ENCODE data around the gene ATG5. TPM values are rescaled to one million over a fixed set of nuclear protein-coding genes. Genes with fewer than 3 reads are reported as not detected.

ATG5 gene
- total RNA-seq, 1 experiment from 2014 or later: 51.4 TPM

GRCh38 chr6:106192824-106193223 lies 132.7 kb downstream of the ATG5 start:
- Histone ChIP-seq H3K27me3 (ENCODE audit: control insufficient read depth, insufficient read depth, low read length) (no peaks in the 10 kb centered on the region), H3K4me1 (ENCODE audit: control insufficient read depth, insufficient read depth, low read length) (no peaks in the 10 kb centered on the region), H3K27ac (ENCODE audit: low read length) (no peak overlapping the region), H3K4me3 (ENCODE audit: low read depth in 2 of 2, low read length in 2 of 2) (no peak overlapping the region), H3K9me3 (ENCODE audit: control insufficient read depth, insufficient read depth, low read depth, low read length) (no peaks in the 10 kb centered on the region), H3K36me3 (ENCODE audit: control insufficient read depth, insufficient read depth, low read length) (0 out of 2 replicates have a peak, but pooled peaks cover 2% of the 10 kb centered on the region)
- no TSS peak for BruUV-seq (replicated peaks)
- ATAC-seq (no peak), DNase-seq (ENCODE audit: low read depth, low spot score) (no peak)
- ChIA-PET POLR2A (interaction anchor here (0.6 kb wide), 1 partner anchor 38 kb away, joined by 3 read pairs; no protein-coding TSS in a partner anchor), CTCF (no interaction called here)
- in situ Hi-C loops (cut with HindIII; ENCODE audit: low pct_unique_long_range_greater_than_20kb, low sequenced_read_pairs): no loop called here
- TF ChIP-seq REST (IDR thresholded peaks at IDR 0.05; ENCODE audit: insufficient read depth in 1 of 2, low read depth in 2 of 2, low read length in 1 of 2) (no peak), SIN3A (IDR thresholded peaks at IDR 0.05; ENCODE audit: borderline replicate concordance, insufficient read depth, low read depth, low read length) (no peak), TCF7L2 (IDR thresholded peaks at IDR 0.05; ENCODE audit: low read depth, low read length) (no peak), POLR2AphosphoS5 (IDR thresholded peaks at IDR 0.05; ENCODE audit: low read depth, low read length) (no peak)
- intact Hi-C loops (cut with micrococcal nuclease; ENCODE audit: unreplicated experiment): no loop called here

- DNase-seq (ENCODE audit: low read depth, low spot score) (no peak), ATAC-seq (no peak)
- in situ Hi-C loops (cut with HindIII; ENCODE audit: low pct_unique_long_range_greater_than_20kb, low sequenced_read_pairs) (no loop called here), intact Hi-C loops (cut with micrococcal nuclease; ENCODE audit: unreplicated experiment) (no loop called here)
- ChIA-PET POLR2A (no interaction called here), CTCF (no interaction called here)
- Histone ChIP-seq H3K36me3 (ENCODE audit: control insufficient read depth, insufficient read depth, low read length) (peaks cover 4% of the 10 kb centered on the region; the same call in 1 of the 2 replicates), H3K4me3 (ENCODE audit: low read depth in 2 of 2, low read length in 2 of 2) (no peak overlapping the region), H3K4me1 (ENCODE audit: control insufficient read depth, insufficient read depth, low read length) (no peaks in the 10 kb centered on the region), H3K27ac (ENCODE audit: low read length) (no peak overlapping the region), H3K27me3 (ENCODE audit: control insufficient read depth, insufficient read depth, low read length) (no peaks in the 10 kb centered on the region), H3K9me3 (ENCODE audit: control insufficient read depth, insufficient read depth, low read depth, low read length) (no peaks in the 10 kb centered on the region)
- TF ChIP-seq POLR2AphosphoS5 (IDR thresholded peaks at IDR 0.05; ENCODE audit: low read depth, low read length) (no peak), TCF7L2 (IDR thresholded peaks at IDR 0.05; ENCODE audit: low read depth, low read length) (no peak), REST (IDR thresholded peaks at IDR 0.05; ENCODE audit: insufficient read depth in 1 of 2, low read depth in 2 of 2, low read length in 1 of 2) (no peak), SIN3A (IDR thresholded peaks at IDR 0.05; ENCODE audit: borderline replicate concordance, insufficient read depth, low read depth, low read length) (no peak), CTCF (IDR thresholded peaks at IDR 0.05) (no peak)
- no TSS peak for BruUV-seq (replicated peaks)
These were observed 137.3 kb downstream of the ATG5 start for GRCh38 chr6:106188104-106188794.

All from Panc1 (cell line).